ENCODE data around the gene ACO1.

ACO1 gene

GRCh38 chr9:32414856-32415255, 30.4 kb downstream of the ACO1 start:
- H3K4me2 ChIP-seq (ENCODE audit: low read depth, low read length, poor library complexity, severe bottlenecking): no peak overlapping the region
- H3K27me3 ChIP-seq (ENCODE audit: low read length): no peaks in the 10 kb centered on the region
- H4K20me1 ChIP-seq (ENCODE audit: low read depth, low read length): no peaks in the 10 kb centered on the region
- H3K4me3 ChIP-seq (ENCODE audit: insufficient read depth, low read length, poor library complexity, severe bottlenecking): no peak overlapping the region
- no peaks in the 10 kb centered on the region for H3K79me2 ChIP-seq (ENCODE audit: insufficient read depth, low read length)
- no peak overlapping the region for H2AFZ ChIP-seq (ENCODE audit: low read depth, low read length, severe bottlenecking)
- TF ChIP-seq EZH2phosphoT487 (conservative IDR thresholded peaks at IDR 0.05; ENCODE audit: low read length) (no peak), CTCF (IDR thresholded peaks at IDR 0.05; ENCODE audit: insufficient read depth, low read length, poor library complexity, severe bottlenecking) (no peak)
- H3F3A ChIP-seq (ENCODE audit: insufficient read depth): no peaks in the 10 kb centered on the region
- no peaks in the 10 kb centered on the region for H3K9me2 ChIP-seq (replicated peaks; ENCODE audit: insufficient read depth, low read length)
- H3K9ac ChIP-seq (ENCODE audit: low read length): no peak overlapping the region
- H3K27ac ChIP-seq (ENCODE audit: low read depth, low read length): no peak overlapping the region
- no peaks in the 10 kb centered on the region for H3K36me3 ChIP-seq (ENCODE audit: low read length)
- H3K9me3 ChIP-seq (ENCODE audit: insufficient read depth, low read length): no peaks in the 10 kb centered on the region

GRCh38 chr9:32419921-32420320, 35.5 kb downstream of the ACO1 start:
- Histone ChIP-seq H3K9me3 (ENCODE audit: insufficient read depth, low read length) (no peaks in the 10 kb centered on the region), H3K27me3 (ENCODE audit: low read length) (no peaks in the 10 kb centered on the region), H3K27ac (ENCODE audit: low read depth, low read length) (no peak overlapping the region), H3K9me2 (replicated peaks; ENCODE audit: insufficient read depth, low read length) (no peaks in the 10 kb centered on the region), H3F3A (ENCODE audit: insufficient read depth) (no peaks in the 10 kb centered on the region), H3K9ac (ENCODE audit: low read length) (no peak overlapping the region), H3K79me2 (ENCODE audit: insufficient read depth, low read length) (no peaks in the 10 kb centered on the region), H3K4me2 (ENCODE audit: low read depth, low read length, poor library complexity, severe bottlenecking) (no peak overlapping the region), H4K20me1 (ENCODE audit: low read depth, low read length) (no peaks in the 10 kb centered on the region), H2AFZ (ENCODE audit: low read depth, low read length, severe bottlenecking) (no peak overlapping the region), H3K36me3 (ENCODE audit: low read length) (no peaks in the 10 kb centered on the region), H3K4me3 (ENCODE audit: insufficient read depth, low read length, poor library complexity, severe bottlenecking) (no peak overlapping the region)
- no peak for TF ChIP-seq EZH2phosphoT487 (conservative IDR thresholded peaks at IDR 0.05; ENCODE audit: low read length)
- no peak for TF ChIP-seq CTCF (IDR thresholded peaks at IDR 0.05; ENCODE audit: insufficient read depth, low read length, poor library complexity, severe bottlenecking)

- no peaks in the 10 kb centered on the region for H3K9me3 ChIP-seq (ENCODE audit: insufficient read depth, low read length)
- H4K20me1 ChIP-seq (ENCODE audit: low read depth, low read length): no peaks in the 10 kb centered on the region
- H3K4me2 ChIP-seq (ENCODE audit: low read depth, low read length, poor library complexity, severe bottlenecking): no peak overlapping the region
- no peak for TF ChIP-seq EZH2phosphoT487 (conservative IDR thresholded peaks at IDR 0.05; ENCODE audit: low read length)
- no peak overlapping the region for H3K27ac ChIP-seq (ENCODE audit: low read depth, low read length)
- H3F3A ChIP-seq (ENCODE audit: insufficient read depth): no peaks in the 10 kb centered on the region
- no peak overlapping the region for H3K4me3 ChIP-seq (ENCODE audit: insufficient read depth, low read length, poor library complexity, severe bottlenecking)
- no peaks in the 10 kb centered on the region for H3K36me3 ChIP-seq (ENCODE audit: low read length)
- H3K79me2 ChIP-seq (ENCODE audit: insufficient read depth, low read length): no peaks in the 10 kb centered on the region
- H3K27me3 ChIP-seq (ENCODE audit: low read length): no peaks in the 10 kb centered on the region
- H3K9me2 ChIP-seq (replicated peaks; ENCODE audit: insufficient read depth, low read length): no peaks in the 10 kb centered on the region
- no peak overlapping the region for H2AFZ ChIP-seq (ENCODE audit: low read depth, low read length, severe bottlenecking)
- no peak overlapping the region for H3K9ac ChIP-seq (ENCODE audit: low read length)
These were observed 37.9 kb downstream of the ACO1 start for GRCh38 chr9:32422237-32422806.

GRCh38 chr9:32423371-32423770, 38.9 kb downstream of the ACO1 start:
- Histone ChIP-seq H2AFZ (ENCODE audit: low read depth, low read length, severe bottlenecking) (no peak overlapping the region), H3K79me2 (ENCODE audit: insufficient read depth, low read length) (no peaks in the 10 kb centered on the region), H3K9me3 (ENCODE audit: insufficient read depth, low read length) (no peaks in the 10 kb centered on the region), H3K4me3 (ENCODE audit: insufficient read depth, low read length, poor library complexity, severe bottlenecking) (no peak overlapping the region), H3K9me2 (replicated peaks; ENCODE audit: insufficient read depth, low read length) (no peaks in the 10 kb centered on the region), H3K9ac (ENCODE audit: low read length) (no peak overlapping the region), H3K36me3 (ENCODE audit: low read length) (no peaks in the 10 kb centered on the region), H4K20me1 (ENCODE audit: low read depth, low read length) (no peaks in the 10 kb centered on the region), H3F3A (ENCODE audit: insufficient read depth) (no peaks in the 10 kb centered on the region), H3K27me3 (ENCODE audit: low read length) (no peaks in the 10 kb centered on the region), H3K27ac (ENCODE audit: low read depth, low read length) (no peak overlapping the region), H3K4me2 (ENCODE audit: low read depth, low read length, poor library complexity, severe bottlenecking) (no peak overlapping the region)
- TF ChIP-seq CTCF (IDR thresholded peaks at IDR 0.05; ENCODE audit: insufficient read depth, low read length, poor library complexity, severe bottlenecking) (no peak), EZH2phosphoT487 (conservative IDR thresholded peaks at IDR 0.05; ENCODE audit: low read length) (no peak)
